HG02588 (cell line): Measurements from ENCODE around the gene MRM3.
"Not testable (repeated sequence)": the region's sequence is repeated elsewhere in the genome, so short reads cannot be mapped to it uniquely, and the experiment has no call there.

Experiments
- ATAC-seq: cut with Tn5 transposase; IDR thresholded peaks from one replicate; pipeline ENCODE4 v1.9.1; 2021; ENCODE audit warnings: mild to moderate bottlenecking, moderate library complexity; ENCODE audit not compliant: unreplicated experiment

MRM3 gene

GRCh38 chr17:781805-782731 lies at the start of gene MRM3, which contains the start of gene GLOD4:
Gene MRM3 (plus strand): TSS chr17:782353. CDS start chr17:782379, 26 bp downstream.
Gene GLOD4 (minus strand): TSS chr17:782280. CDS start chr17:782255, 25 bp downstream.
- ATAC-seq, result peak; percentile 79

GRCh38 chr17:732902-733720 lies 49.0 kb upstream of the MRM3 start:
- ATAC-seq, result peak; percentile 33

- no peak for ATAC-seq
These were observed 48.4 kb upstream of the MRM3 start for GRCh38 chr17:733743-734142.

- no peak for ATAC-seq
These were observed 44.5 kb upstream of the MRM3 start for GRCh38 chr17:737561-738113.

GRCh38 chr17:740240-741017 lies 41.7 kb upstream of the MRM3 start:
- ATAC-seq, result peak; percentile 68

GRCh38 chr17:742147-742793 lies 39.9 kb upstream of the MRM3 start:
- no peak for ATAC-seq

- ATAC-seq, result no peak
These were observed 39.0 kb upstream of the MRM3 start for GRCh38 chr17:743139-743538.

- ATAC-seq, result no peak
These were observed 37.2 kb upstream of the MRM3 start for GRCh38 chr17:744937-745336.

GRCh38 chr17:745406-745805 lies 36.7 kb upstream of the MRM3 start:
- no peak for ATAC-seq

- ATAC-seq, result no peak
These were observed 36.0 kb upstream of the MRM3 start for GRCh38 chr17:746181-746580.

- no peak for ATAC-seq
These were observed 35.1 kb upstream of the MRM3 start for GRCh38 chr17:746783-747629.

GRCh38 chr17:748604-749003 lies 33.5 kb upstream of the MRM3 start:
- ATAC-seq, result not testable (repeated sequence)

GRCh38 chr17:749359-749758 lies 32.8 kb upstream of the MRM3 start:
- not testable (repeated sequence) for ATAC-seq

- no peak for ATAC-seq
These were observed 31.6 kb upstream of the MRM3 start for GRCh38 chr17:750431-751037.

GRCh38 chr17:751269-752001 lies 30.7 kb upstream of the MRM3 start:
- ATAC-seq, result peak; percentile 31

- peak; percentile 76 for ATAC-seq
These were observed 30.0 kb upstream of the MRM3 start, which contains the start of gene GEMIN4 for GRCh38 chr17:752002-752619. Gene GEMIN4 (minus strand): TSS chr17:752264. CDS start chr17:752142, 122 bp downstream.

GRCh38 chr17:752620-753219 lies 29.4 kb upstream of the MRM3 start:
- ATAC-seq, result no peak
